GM06990 (cell line): ENCODE measurements around the gene CHST7.

ENCODE experiments used
- DNase-seq: peaks from one replicate; pipeline ENCODE4 v3.0.0-alpha.2; 2011; ENCODE audit not compliant: insufficient read length; ENCODE audit errors: extremely low read depth
- H3K27me3 ChIP-seq: replicated peaks from 2 replicates; pipeline ENCODE4 v1.6.0; 2011; ENCODE audit warnings: low read length; ENCODE audit not compliant: control insufficient read depth, insufficient read depth
- H3K36me3 ChIP-seq: 2 replicates; pipeline ENCODE4 v1.5.1; 2011; ENCODE audit warnings: low read length; ENCODE audit not compliant: control insufficient read depth, insufficient read depth
- H3K4me3 ChIP-seq: replicated peaks from 2 replicates; pipeline ENCODE4 v1.5.1; 2011; ENCODE audit warnings: low read depth, mild to moderate bottlenecking, control low read depth, low read length
- CTCF ChIP-seq: IDR thresholded peaks from 2 replicates; pipeline ENCODE4 v1.5.1; 2011; ENCODE audit warnings: low read length, control low read depth, mild to moderate bottlenecking, inconsistent platforms; ENCODE audit not compliant: insufficient read depth, poor library complexity, severe bottlenecking

Gene CHST7

GRCh38 chrX:46602468-46603102, 29.0 kb downstream of the CHST7 start:
- Histone ChIP-seq H3K27me3 (no peaks in the 10 kb centered on the region), H3K4me3 (no peak overlapping the region), H3K36me3 (peaks cover 2% of the 10 kb centered on the region; the same call in 1 of the 2 replicates)
- TF ChIP-seq CTCF = no peak
- DNase-seq = no peak

GRCh38 chrX:46607916-46608315, 34.4 kb downstream of the CHST7 start:
- no peaks in the 10 kb centered on the region; the same call in 1 of the 2 replicates for H3K27me3 ChIP-seq
- DNase-seq = no peak
- TF ChIP-seq CTCF = no peak
- peaks cover 3% of the 10 kb centered on the region for H3K36me3 ChIP-seq
- no peak overlapping the region for H3K4me3 ChIP-seq

- DNase-seq = no peak
- Histone ChIP-seq H3K27me3 (no peaks in the 10 kb centered on the region; the same call in 1 of the 2 replicates), H3K4me3 (no peak overlapping the region), H3K36me3 (peaks cover 6% of the 10 kb centered on the region)
- no peak for TF ChIP-seq CTCF
Observed at GRCh38 chrX:46610070-46610658, 36.6 kb downstream of the CHST7 start.

GRCh38 chrX:46611658-46612362, 38.2 kb downstream of the CHST7 start:
- no peak for TF ChIP-seq CTCF
- no peak for DNase-seq
- Histone ChIP-seq H3K4me3 (no peak overlapping the region), H3K27me3 (no peaks in the 10 kb centered on the region; the same call in 1 of the 2 replicates), H3K36me3 (peaks cover 7% of the 10 kb centered on the region)

GRCh38 chrX:46617906-46618305, 44.3 kb downstream of the CHST7 start:
- Histone ChIP-seq H3K27me3 (no peaks in the 10 kb centered on the region), H3K36me3 (peaks cover 6% of the 10 kb centered on the region), H3K4me3 (no peak overlapping the region)
- DNase-seq = no peak
- no peak for TF ChIP-seq CTCF
